Jurkat, Clone E6-1 (cell line): ENCODE results near the gene ABLIM2.
A peak's percentile ranks its signal among the peaks of the same experiment; 100 is the strongest.

Experiments
- DNase-seq: peaks from one replicate; pipeline ENCODE4 v3.0.0-alpha.2; 2011; ENCODE audit warnings: low read depth, low spot score
- H3K4me3 ChIP-seq: 2 replicates; pipeline ENCODE4 v1.5.1; 2011; ENCODE audit warnings: mild to moderate bottlenecking, low read length, control low read depth, moderate library complexity

ABLIM2 gene

GRCh38 chr4:8163026-8163425, 4.4 kb upstream of the ABLIM2 start:
- no peak for DNase-seq

GRCh38 chr4:8162625-8163024, 4.0 kb upstream of the ABLIM2 start:
- H3K4me3 ChIP-seq = no peak overlapping the region
- no peak for DNase-seq

More at GRCh38 chr4:8163026-8163425, 4.4 kb upstream of the ABLIM2 start:
- no peak overlapping the region for H3K4me3 ChIP-seq

GRCh38 chr4:8160572-8160971, 2.0 kb upstream of the ABLIM2 start:
- no peak overlapping the region for H3K4me3 ChIP-seq
- DNase-seq = no peak

- H3K4me3 ChIP-seq = no peak overlapping the region
- DNase-seq = no peak
Observed at GRCh38 chr4:8160233-8160560, 1.6 kb upstream of the ABLIM2 start.

- H3K4me3 ChIP-seq = peak overlapping the region; percentile 72
- DNase-seq = no peak
Observed at GRCh38 chr4:8159537-8160232, 1.1 kb upstream of the ABLIM2 start.

- DNase-seq = no peak
- peak overlapping the region; percentile 62 for H3K4me3 ChIP-seq
Observed at GRCh38 chr4:8157944-8158709, 486 bp downstream of the ABLIM2 start.

GRCh38 chr4:8157496-8157895, 1.1 kb downstream of the ABLIM2 start:
- H3K4me3 ChIP-seq = no peak overlapping the region
- DNase-seq = no peak

- H3K4me3 ChIP-seq = no peak overlapping the region
- DNase-seq = no peak
Observed at GRCh38 chr4:8156617-8157016, 2.0 kb downstream of the ABLIM2 start.

GRCh38 chr4:8155660-8156421, 2.8 kb downstream of the ABLIM2 start:
- H3K4me3 ChIP-seq = no peak overlapping the region
- no peak for DNase-seq

GRCh38 chr4:8155048-8155447, 3.6 kb downstream of the ABLIM2 start:
- DNase-seq = no peak
- no peak overlapping the region for H3K4me3 ChIP-seq

- DNase-seq = no peak
Observed at GRCh38 chr4:8153441-8153840, 5.2 kb downstream of the ABLIM2 start.

GRCh38 chr4:8152865-8153257, 5.8 kb downstream of the ABLIM2 start:
- DNase-seq = no peak
- no peak overlapping the region for H3K4me3 ChIP-seq

More at GRCh38 chr4:8153441-8153840, 5.2 kb downstream of the ABLIM2 start:
- no peak overlapping the region for H3K4me3 ChIP-seq

- no peak overlapping the region for H3K4me3 ChIP-seq
- DNase-seq = no peak
Observed at GRCh38 chr4:8152090-8152864, 6.3 kb downstream of the ABLIM2 start.

- no peak overlapping the region for H3K4me3 ChIP-seq
- DNase-seq = no peak
Observed at GRCh38 chr4:8151165-8151650, 7.4 kb downstream of the ABLIM2 start.

GRCh38 chr4:8150152-8151090, 8.2 kb downstream of the ABLIM2 start:
- no peak for DNase-seq
- no peak overlapping the region for H3K4me3 ChIP-seq

- H3K4me3 ChIP-seq = no peak overlapping the region
- no peak for DNase-seq
Observed at GRCh38 chr4:8149664-8150063, 8.9 kb downstream of the ABLIM2 start.

- no peak for DNase-seq
Observed at GRCh38 chr4:8148785-8149435, 9.7 kb downstream of the ABLIM2 start.

GRCh38 chr4:8148159-8148558, 10.5 kb downstream of the ABLIM2 start:
- H3K4me3 ChIP-seq = no peak overlapping the region
- no peak for DNase-seq

More at GRCh38 chr4:8148785-8149435, 9.7 kb downstream of the ABLIM2 start:
- no peak overlapping the region for H3K4me3 ChIP-seq
